ENCODE data around the gene CWC15. TPM values are rescaled to one million over a fixed set of nuclear protein-coding genes. Genes with fewer than 3 reads are reported as not detected.

Gene CWC15
- total RNA-seq, 1 donor from 2014 or later: 59.2 TPM

DNA sequence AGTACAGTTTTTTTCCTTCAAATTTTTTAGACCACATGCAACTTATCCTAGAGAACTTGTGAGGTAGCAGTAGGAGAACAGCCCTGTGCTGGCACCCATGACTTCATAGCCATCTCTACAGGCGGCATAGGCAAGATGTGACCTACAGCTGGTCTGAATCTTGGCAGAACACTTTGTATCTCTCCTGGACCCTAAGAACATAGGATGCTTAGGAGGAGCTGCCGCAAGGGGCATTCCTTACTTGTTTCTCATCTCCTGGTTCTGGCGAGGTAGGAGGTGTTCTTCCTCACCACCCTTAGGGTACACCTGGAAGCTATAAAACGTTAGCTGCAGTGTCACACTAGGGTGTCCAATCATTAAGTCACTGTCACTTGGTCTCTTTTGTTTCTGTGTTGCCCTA is 16.4 kb downstream of the CWC15 start:
- Histone ChIP-seq H3K27ac (ENCODE audit: low read depth, low read length) (no peak overlapping the region), H3K4me1 (ENCODE audit: insufficient read depth, low read length) (no peaks in the 10 kb centered on the region), H4K20me1 (ENCODE audit: insufficient read depth, low read length) (no peaks in the 10 kb centered on the region), H2AFZ (ENCODE audit: low read depth, low read length) (no peak overlapping the region), H3K36me3 (ENCODE audit: insufficient read depth, low read length) (peaks cover 15% of the 10 kb centered on the region), H3K4me3 (ENCODE audit: insufficient read depth, low read depth, low read length) (no peak overlapping the region), H3K9me3 (ENCODE audit: insufficient read depth, low read depth, low read length) (no peaks in the 10 kb centered on the region), H3K27me3 (ENCODE audit: insufficient read depth, low read length) (no peaks in the 10 kb centered on the region), H3K79me2 (ENCODE audit: insufficient read depth, low read length) (no peaks in the 10 kb centered on the region), H3K4me2 (ENCODE audit: low read length) (no peak overlapping the region), H3K9ac (ENCODE audit: low read length) (no peak overlapping the region)
- no peak overlapping the region for H3K4me3 Mint-ChIP-seq (ENCODE audit: unreplicated experiment)
- H3K36me3 Mint-ChIP-seq (ENCODE audit: low read depth, unreplicated experiment): no peaks in the 10 kb centered on the region
- FAIRE-seq: no peak
- peaks cover 5% of the 10 kb centered on the region for H3K4me1 Mint-ChIP-seq (ENCODE audit: low read depth, unreplicated experiment)
- H3K27ac Mint-ChIP-seq (ENCODE audit: unreplicated experiment): no peak overlapping the region
- no peak for DNase-seq (ENCODE audit: low read depth)
- H3K9me3 Mint-ChIP-seq (ENCODE audit: unreplicated experiment): no peaks in the 10 kb centered on the region
- peaks cover 4% of the 10 kb centered on the region for H3K27me3 Mint-ChIP-seq (ENCODE audit: low read depth, unreplicated experiment)
- TF ChIP-seq CTCF (IDR thresholded peaks at IDR 0.05; ENCODE audit: insufficient read depth, low read depth, low read length): no peak
- no peak for TF ChIP-seq EZH2 (IDR thresholded peaks at IDR 0.05; ENCODE audit: insufficient read depth, low read length)

GRCh38 chr11:94954753-94955152 is 18.6 kb downstream of the CWC15 start:
- DNase-seq (ENCODE audit: low read depth): no peak
- Histone ChIP-seq H3K4me1 (ENCODE audit: insufficient read depth, low read length) (no peaks in the 10 kb centered on the region), H3K4me3 (ENCODE audit: insufficient read depth, low read depth, low read length) (no peak overlapping the region), H3K9ac (ENCODE audit: low read length) (no peak overlapping the region), H3K9me3 (ENCODE audit: insufficient read depth, low read depth, low read length) (no peaks in the 10 kb centered on the region), H3K27me3 (ENCODE audit: insufficient read depth, low read length) (no peaks in the 10 kb centered on the region), H3K36me3 (ENCODE audit: insufficient read depth, low read length) (peaks cover 1% of the 10 kb centered on the region), H3K4me2 (ENCODE audit: low read length) (no peak overlapping the region), H3K27ac (ENCODE audit: low read depth, low read length) (no peak overlapping the region), H2AFZ (ENCODE audit: low read depth, low read length) (no peak overlapping the region), H3K79me2 (ENCODE audit: insufficient read depth, low read length) (no peaks in the 10 kb centered on the region), H4K20me1 (ENCODE audit: insufficient read depth, low read length) (no peaks in the 10 kb centered on the region)
- Mint-ChIP-seq H3K36me3 (ENCODE audit: low read depth, unreplicated experiment) (no peaks in the 10 kb centered on the region), H3K4me3 (ENCODE audit: unreplicated experiment) (no peak overlapping the region), H3K27ac (ENCODE audit: unreplicated experiment) (no peak overlapping the region), H3K9me3 (ENCODE audit: unreplicated experiment) (no peaks in the 10 kb centered on the region), H3K4me1 (ENCODE audit: low read depth, unreplicated experiment) (peaks cover 5% of the 10 kb centered on the region), H3K27me3 (ENCODE audit: low read depth, unreplicated experiment) (peaks cover 4% of the 10 kb centered on the region)
- no peak for TF ChIP-seq CTCF (IDR thresholded peaks at IDR 0.05; ENCODE audit: insufficient read depth, low read depth, low read length)
- no peak for TF ChIP-seq EZH2 (IDR thresholded peaks at IDR 0.05; ENCODE audit: insufficient read depth, low read length)
- no peak for FAIRE-seq

- H2AFZ ChIP-seq (ENCODE audit: low read depth, low read length): no peak overlapping the region
- peaks cover 10% of the 10 kb centered on the region for H3K4me1 Mint-ChIP-seq (ENCODE audit: low read depth, unreplicated experiment)
- H3K4me3 Mint-ChIP-seq (ENCODE audit: unreplicated experiment): no peak overlapping the region
- H3K4me3 ChIP-seq (ENCODE audit: insufficient read depth, low read depth, low read length): no peak overlapping the region
- H3K9me3 Mint-ChIP-seq (ENCODE audit: unreplicated experiment): no peaks in the 10 kb centered on the region
- DNase-seq (ENCODE audit: low read depth) (peak; percentile 94), FAIRE-seq (no peak)
- H3K36me3 Mint-ChIP-seq (ENCODE audit: low read depth, unreplicated experiment): peaks cover 2% of the 10 kb centered on the region
- no peaks in the 10 kb centered on the region for H3K9me3 ChIP-seq (ENCODE audit: insufficient read depth, low read depth, low read length)
- H3K27ac ChIP-seq (ENCODE audit: low read depth, low read length): peak overlapping the region; percentile 2
- TF ChIP-seq CTCF (IDR thresholded peaks at IDR 0.05; ENCODE audit: insufficient read depth, low read depth, low read length) (no peak), EZH2 (IDR thresholded peaks at IDR 0.05; ENCODE audit: insufficient read depth, low read length) (no peak)
- no peak overlapping the region for H3K27ac Mint-ChIP-seq (ENCODE audit: unreplicated experiment)
- no peak overlapping the region for H3K9ac ChIP-seq (ENCODE audit: low read length)
- H4K20me1 ChIP-seq (ENCODE audit: insufficient read depth, low read length): no peaks in the 10 kb centered on the region
- H3K27me3 ChIP-seq (ENCODE audit: insufficient read depth, low read length): no peaks in the 10 kb centered on the region
- H3K27me3 Mint-ChIP-seq (ENCODE audit: low read depth, unreplicated experiment): no peaks in the 10 kb centered on the region
- H3K36me3 ChIP-seq (ENCODE audit: insufficient read depth, low read length): no peaks in the 10 kb centered on the region
- H3K4me1 ChIP-seq (ENCODE audit: insufficient read depth, low read length): peaks cover 8% of the 10 kb centered on the region
- H3K79me2 ChIP-seq (ENCODE audit: insufficient read depth, low read length): no peaks in the 10 kb centered on the region
- H3K4me2 ChIP-seq (ENCODE audit: low read length): peak overlapping the region; percentile 61
These were observed 25.2 kb downstream of the CWC15 start for GRCh38 chr11:94948070-94948617.

Data from astrocyte (in vitro differentiated cells and primary cell).